ENCODE data around the gene VEGFD. TPM values are rescaled to one million over a fixed set of nuclear protein-coding genes. Genes with fewer than 3 reads are reported as not detected.

The VEGFD gene
- total RNA-seq, 2 experiments from 2014 or later: not detected

DNA sequence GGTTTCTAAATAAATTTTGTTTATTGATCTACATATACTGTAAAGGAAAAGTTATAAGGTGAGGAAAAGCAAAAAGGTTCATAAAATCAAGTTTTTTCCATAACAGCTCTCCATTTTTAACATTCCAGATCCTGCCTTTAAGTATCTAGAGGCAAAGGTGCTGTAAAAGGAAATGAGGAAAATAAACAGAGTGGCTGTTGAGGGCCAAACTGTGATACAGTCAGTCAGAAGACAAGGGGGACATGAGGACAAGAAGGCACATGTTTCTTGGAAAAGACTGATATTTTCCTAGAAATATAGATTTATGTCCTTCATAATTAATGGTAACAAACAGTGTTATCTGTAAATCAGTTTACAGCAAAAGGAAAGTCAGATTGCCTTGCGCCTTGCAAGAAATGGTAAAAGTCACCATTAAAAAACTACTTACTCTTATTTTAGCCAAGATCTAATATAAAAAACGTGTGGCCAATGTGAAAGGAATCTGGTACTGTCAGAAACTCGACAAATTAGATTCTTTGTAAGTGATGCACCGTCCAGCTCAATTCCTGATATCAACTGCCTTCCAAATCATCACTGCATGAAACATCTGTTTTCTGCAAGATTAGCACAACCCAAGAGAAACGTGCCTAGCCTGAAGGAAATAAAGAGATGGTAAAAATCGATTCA lies 34.0 kb upstream of the VEGFD start:
- intact Hi-C loops (cut with micrococcal nuclease): no loop called here
- DNase-seq (no peak), ATAC-seq (no peak)
- Mint-ChIP-seq H3K4me3 (no peak overlapping the region), H3K4me1 (ENCODE audit: low read depth) (no peaks in the 10 kb centered on the region), H3K27me3 (no peaks in the 10 kb centered on the region), H3K27ac (no peak overlapping the region), H3K36me3 (ENCODE audit: low read depth) (no peaks in the 10 kb centered on the region), H3K9me3 (peaks cover 3% of the 10 kb centered on the region)
- POLR2A ChIA-PET: no interaction called here
- CTCF ChIA-PET: no interaction called here
- TF ChIP-seq, protein P1, sequence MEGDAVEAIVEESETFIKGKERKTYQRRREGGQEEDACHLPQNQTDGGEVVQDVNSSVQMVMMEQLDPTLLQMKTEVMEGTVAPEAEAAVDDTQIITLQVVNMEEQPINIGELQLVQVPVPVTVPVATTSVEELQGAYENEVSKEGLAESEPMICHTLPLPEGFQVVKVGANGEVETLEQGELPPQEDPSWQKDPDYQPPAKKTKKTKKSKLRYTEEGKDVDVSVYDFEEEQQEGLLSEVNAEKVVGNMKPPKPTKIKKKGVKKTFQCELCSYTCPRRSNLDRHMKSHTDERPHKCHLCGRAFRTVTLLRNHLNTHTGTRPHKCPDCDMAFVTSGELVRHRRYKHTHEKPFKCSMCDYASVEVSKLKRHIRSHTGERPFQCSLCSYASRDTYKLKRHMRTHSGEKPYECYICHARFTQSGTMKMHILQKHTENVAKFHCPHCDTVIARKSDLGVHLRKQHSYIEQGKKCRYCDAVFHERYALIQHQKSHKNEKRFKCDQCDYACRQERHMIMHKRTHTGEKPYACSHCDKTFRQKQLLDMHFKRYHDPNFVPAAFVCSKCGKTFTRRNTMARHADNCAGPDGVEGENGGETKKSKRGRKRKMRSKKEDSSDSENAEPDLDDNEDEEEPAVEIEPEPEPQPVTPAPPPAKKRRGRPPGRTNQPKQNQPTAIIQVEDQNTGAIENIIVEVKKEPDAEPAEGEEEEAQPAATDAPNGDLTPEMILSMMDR (IDR thresholded peaks at IDR 0.05): no peak

DNA sequence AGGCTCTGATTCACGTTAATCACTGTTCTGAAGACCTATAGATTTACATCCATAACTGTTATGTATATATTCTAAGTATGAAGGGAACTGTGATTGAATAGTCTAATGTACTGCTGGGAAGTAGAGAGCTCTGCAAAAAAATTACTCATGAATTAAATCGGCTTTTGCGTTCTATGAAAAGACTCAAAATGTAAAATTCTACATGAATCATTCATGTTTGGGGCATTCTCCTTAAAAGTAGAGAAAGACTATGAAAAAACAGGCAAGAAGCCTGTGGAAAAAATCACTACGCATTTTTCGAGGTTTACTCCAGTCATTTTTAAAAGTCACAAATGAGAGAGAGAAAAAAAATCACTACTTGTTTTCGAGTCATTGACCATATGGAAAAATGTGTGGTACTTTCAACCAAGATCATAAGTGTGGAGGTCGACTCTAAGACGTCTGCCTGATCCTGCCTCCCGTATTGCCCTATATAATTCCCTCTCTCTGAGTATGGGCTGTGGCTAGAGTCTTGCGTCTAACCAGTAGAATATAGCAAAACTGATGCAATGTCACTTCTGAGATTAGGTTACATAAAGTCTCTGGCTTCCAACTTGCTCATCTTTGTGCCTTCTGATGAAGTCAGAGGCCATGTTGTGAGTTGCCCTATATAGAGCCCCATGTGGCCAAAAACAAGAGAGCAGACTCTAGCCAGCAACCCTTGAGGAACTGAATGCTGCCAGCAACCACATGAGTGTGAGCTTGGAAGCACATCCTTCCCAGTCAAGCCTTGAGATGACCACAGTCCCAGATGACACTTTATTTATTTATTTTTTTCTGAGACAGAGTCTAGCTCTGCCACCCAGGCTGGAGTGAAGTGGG lies 32.1 kb upstream of the VEGFD start:
- CTCF ChIA-PET: no interaction called here

DNA sequence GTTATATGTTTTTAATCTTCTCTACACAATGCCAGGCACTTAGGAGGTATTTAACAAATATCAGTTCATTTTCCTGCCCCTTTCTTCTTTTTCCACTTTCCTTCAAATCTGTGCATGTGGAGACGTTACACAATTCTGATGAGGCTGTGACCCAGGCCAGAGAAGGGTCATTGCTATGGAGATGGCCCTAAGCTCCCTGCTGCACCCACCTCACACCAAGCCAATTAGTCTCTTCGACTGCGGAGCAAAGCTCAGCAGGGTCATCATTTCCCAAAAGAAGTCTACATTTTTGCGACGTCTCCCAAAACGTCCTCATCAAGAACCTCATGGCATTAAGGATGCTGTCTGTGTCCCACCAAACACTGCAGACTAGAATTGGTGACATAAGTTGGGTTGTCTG lies 28.9 kb upstream of the VEGFD start:
- Mint-ChIP-seq H3K27ac (no peak overlapping the region), H3K4me3 (no peak overlapping the region), H3K4me1 (ENCODE audit: low read depth) (no peaks in the 10 kb centered on the region), H3K27me3 (peaks cover 2% of the 10 kb centered on the region), H3K9me3 (peaks cover 3% of the 10 kb centered on the region), H3K36me3 (ENCODE audit: low read depth) (no peaks in the 10 kb centered on the region)
- no peak for DNase-seq
- ATAC-seq: no peak
- intact Hi-C loops (cut with micrococcal nuclease): no loop called here
- POLR2A ChIA-PET: no interaction called here
- TF ChIP-seq, protein P1 (IDR thresholded peaks at IDR 0.05): no peak
- CTCF ChIA-PET: no interaction called here

More for the DNA sequence above, 32.1 kb upstream of the VEGFD start:
- POLR2A ChIA-PET: no interaction called here
- Mint-ChIP-seq H3K27me3 (peaks cover 2% of the 10 kb centered on the region), H3K4me3 (no peak overlapping the region), H3K4me1 (ENCODE audit: low read depth) (no peaks in the 10 kb centered on the region), H3K9me3 (peaks cover 3% of the 10 kb centered on the region), H3K36me3 (ENCODE audit: low read depth) (no peaks in the 10 kb centered on the region), H3K27ac (no peak overlapping the region)
- TF ChIP-seq, protein P1 (IDR thresholded peaks at IDR 0.05): no peak
- intact Hi-C loops (cut with micrococcal nuclease): no loop called here
- ATAC-seq (no peak), DNase-seq (no peak)

DNA sequence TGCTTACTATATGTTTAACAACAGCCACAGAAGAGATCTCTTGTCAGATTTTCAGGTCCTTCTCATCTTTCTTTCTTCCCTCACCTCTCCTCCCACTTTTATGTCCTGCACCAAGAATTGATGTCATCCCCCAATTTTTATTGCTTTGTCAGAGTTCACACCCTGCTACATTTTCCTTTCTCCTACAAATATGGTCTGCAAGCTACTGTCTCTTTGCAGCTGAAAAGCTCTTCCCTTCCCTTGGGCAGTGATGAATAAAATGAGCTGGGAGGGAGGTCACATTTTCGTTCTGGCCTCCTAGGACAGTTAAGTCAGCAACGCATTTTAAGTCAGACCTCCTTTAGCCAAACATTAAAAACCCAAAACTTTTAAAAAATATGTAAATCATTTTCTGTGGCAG lies 26.7 kb upstream of the VEGFD start:
- H3K36me3 Mint-ChIP-seq (ENCODE audit: low read depth): no peaks in the 10 kb centered on the region
- H3K4me3 Mint-ChIP-seq: no peak overlapping the region
- no peaks in the 10 kb centered on the region for H3K4me1 Mint-ChIP-seq (ENCODE audit: low read depth)
- ChIA-PET POLR2A (no interaction called here), CTCF (no interaction called here)
- DNase-seq: no peak
- H3K27me3 Mint-ChIP-seq: peaks cover 2% of the 10 kb centered on the region
- TF ChIP-seq, protein P1 (IDR thresholded peaks at IDR 0.05): no peak
- H3K9me3 Mint-ChIP-seq: no peaks in the 10 kb centered on the region
- no peak for ATAC-seq
- no peak overlapping the region for H3K27ac Mint-ChIP-seq
- intact Hi-C loops (cut with micrococcal nuclease): no loop called here

DNA sequence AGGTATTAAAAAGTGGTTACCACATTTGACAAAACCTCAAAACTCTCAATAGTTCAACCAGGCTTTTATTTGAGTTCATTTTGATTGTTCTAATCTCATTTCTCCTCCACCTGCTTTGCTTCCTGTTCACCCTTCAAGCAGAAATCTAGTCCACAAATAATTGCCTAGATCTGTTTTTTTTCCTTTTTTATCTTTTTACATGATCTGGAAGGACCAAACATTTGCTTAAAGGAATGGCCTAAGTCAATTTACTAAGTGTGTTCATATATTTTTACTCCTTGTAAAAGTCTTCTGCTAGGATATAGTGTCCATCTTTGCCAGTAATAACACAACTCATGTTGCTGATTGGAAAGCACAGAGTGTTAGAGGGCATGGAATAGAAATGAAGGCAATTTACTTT lies 26.2 kb upstream of the VEGFD start:
- no peak overlapping the region for H3K4me3 Mint-ChIP-seq
- TF ChIP-seq, protein P1 (IDR thresholded peaks at IDR 0.05): no peak

More for the DNA sequence above, 26.2 kb upstream of the VEGFD start:
- H3K9me3 Mint-ChIP-seq: no peaks in the 10 kb centered on the region
- H3K36me3 Mint-ChIP-seq (ENCODE audit: low read depth): no peaks in the 10 kb centered on the region
- H3K27ac Mint-ChIP-seq: no peak overlapping the region
- POLR2A ChIA-PET: no interaction called here
- intact Hi-C loops (cut with micrococcal nuclease): no loop called here
- DNase-seq: no peak
- H3K4me1 Mint-ChIP-seq (ENCODE audit: low read depth): no peaks in the 10 kb centered on the region
- ATAC-seq: no peak
- peaks cover 2% of the 10 kb centered on the region for H3K27me3 Mint-ChIP-seq
- CTCF ChIA-PET: no interaction called here
